ENCODE results near the gene MAP3K20.
"Not testable (repeated sequence)": the region's sequence is repeated elsewhere in the genome, so short reads cannot be mapped to it uniquely, and the experiment has no call there.

The MAP3K20 gene

GRCh38 chr2:173075781-173076580 lies at the start of gene MAP3K20:
TSS of gene MAP3K20 (plus strand) at chr2:173075846. CDS start at chr2:173091032, 15,186 bp downstream.
- ATAC-seq: peak; percentile 59 to 69

DNA sequence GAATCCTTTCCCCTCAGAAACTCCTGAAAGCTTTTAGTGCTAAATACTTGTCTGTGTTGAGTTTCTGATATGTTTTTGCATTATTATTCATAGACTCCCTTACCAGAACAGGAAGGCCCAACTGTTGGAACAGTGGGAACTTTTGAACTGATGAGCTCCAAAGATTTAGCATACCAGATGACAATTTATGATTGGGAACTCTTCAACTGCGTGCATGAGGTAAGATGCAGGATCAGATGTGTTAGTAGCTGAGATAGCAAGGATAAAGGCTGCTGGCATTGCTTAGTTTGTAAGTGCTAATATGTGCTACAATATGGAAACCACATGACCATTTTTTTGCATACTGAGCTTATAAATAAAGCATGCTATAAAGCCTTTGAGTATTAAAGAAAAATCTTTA lies 49.2 kb upstream of the MAP3K20 start:
- no peak for ATAC-seq

- peak; percentile 48 to 61 for ATAC-seq
Measured at GRCh38 chr2:173027181-173028128, 48.2 kb upstream of the MAP3K20 start.

DNA sequence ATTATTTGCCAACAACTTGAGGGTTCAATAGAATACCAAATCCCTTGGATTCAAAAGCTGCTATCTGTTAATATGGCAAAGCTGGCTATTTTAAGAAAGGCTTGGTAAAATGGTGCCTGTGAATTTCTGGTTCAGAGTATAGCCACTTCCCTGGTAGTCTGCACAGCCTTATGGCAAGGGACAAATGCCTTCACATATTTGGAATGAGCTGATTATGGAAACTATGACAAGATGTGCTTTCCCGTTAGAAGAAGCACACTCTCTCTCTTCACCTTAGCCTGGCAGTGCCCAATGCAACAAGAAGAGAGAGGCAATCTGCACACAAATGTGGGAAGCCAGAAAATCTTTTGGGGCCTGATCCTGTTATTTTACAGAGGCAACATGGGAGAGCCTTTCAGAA lies 47.5 kb upstream of the MAP3K20 start:
- no peak for ATAC-seq

DNA sequence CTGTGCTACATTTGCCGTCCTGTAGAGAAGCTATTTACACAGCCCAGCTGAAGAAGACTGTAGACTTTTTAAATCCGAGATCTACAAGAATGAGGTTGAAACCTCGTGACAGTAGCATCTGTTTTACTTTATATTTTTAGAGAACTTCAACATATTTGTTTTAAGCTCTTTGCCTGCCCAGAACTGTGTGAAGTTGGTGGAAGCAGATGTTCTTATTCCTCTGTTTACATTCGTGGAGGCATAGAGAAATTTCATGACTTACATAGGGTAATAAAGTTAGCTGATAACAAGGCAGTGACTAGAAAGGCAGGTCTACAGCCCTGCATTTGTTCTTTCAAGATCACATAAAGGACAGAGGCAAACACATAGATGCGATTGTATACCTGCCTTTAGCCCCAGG lies 47.0 kb upstream of the MAP3K20 start:
- ATAC-seq: no peak

GRCh38 chr2:173030561-173031490 lies 44.8 kb upstream of the MAP3K20 start:
- no peak for ATAC-seq

- no peak for ATAC-seq
Measured at GRCh38 chr2:173032032-173032431, 43.6 kb upstream of the MAP3K20 start.

- ATAC-seq: no peak
Measured at GRCh38 chr2:173033084-173033483, 42.6 kb upstream of the MAP3K20 start.

- no peak for ATAC-seq
Measured at GRCh38 chr2:173034143-173034542, 41.5 kb upstream of the MAP3K20 start.

GRCh38 chr2:173037245-173038120 lies 38.2 kb upstream of the MAP3K20 start:
- no peak for ATAC-seq

DNA sequence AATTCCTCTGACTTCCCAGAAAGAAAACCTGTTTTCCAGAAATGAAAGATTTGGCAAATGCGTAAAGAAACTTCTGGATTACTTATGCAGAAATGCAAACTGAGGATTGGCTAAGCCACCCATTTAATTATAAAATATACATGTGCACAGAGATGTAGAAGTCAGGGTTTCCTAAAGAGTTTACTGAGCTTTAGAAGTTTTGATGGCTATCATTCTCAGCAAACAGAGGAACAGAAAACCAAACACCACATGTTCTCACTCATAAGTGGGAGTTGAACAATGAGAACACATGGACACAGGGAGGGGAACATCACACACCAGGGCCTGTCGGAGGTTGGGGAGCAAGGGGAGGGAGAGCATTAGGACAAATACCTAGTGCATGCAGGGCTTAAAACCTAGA lies 37.4 kb upstream of the MAP3K20 start:
- ATAC-seq: not testable (repeated sequence)

DNA sequence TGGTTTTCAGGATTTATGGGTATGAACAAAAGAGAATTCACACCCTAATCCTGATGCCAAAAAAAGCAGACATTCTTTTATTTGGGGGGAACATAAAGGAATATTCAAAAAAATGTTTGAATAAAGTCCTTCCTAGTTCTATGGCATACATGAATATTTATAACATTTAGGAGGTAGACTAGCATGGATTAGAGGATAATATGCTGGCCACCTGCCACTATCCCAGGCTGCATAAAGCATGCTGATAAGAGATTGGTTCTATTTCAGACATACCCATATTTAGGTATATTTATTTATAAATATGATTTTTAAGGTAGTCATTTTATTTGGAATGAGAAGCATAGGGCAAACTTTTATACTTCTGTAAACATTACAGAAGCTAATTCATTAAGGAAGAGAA lies 34.9 kb upstream of the MAP3K20 start:
- ATAC-seq: no peak

- no peak for ATAC-seq
Measured at GRCh38 chr2:173043476-173043875, 32.2 kb upstream of the MAP3K20 start.

DNA sequence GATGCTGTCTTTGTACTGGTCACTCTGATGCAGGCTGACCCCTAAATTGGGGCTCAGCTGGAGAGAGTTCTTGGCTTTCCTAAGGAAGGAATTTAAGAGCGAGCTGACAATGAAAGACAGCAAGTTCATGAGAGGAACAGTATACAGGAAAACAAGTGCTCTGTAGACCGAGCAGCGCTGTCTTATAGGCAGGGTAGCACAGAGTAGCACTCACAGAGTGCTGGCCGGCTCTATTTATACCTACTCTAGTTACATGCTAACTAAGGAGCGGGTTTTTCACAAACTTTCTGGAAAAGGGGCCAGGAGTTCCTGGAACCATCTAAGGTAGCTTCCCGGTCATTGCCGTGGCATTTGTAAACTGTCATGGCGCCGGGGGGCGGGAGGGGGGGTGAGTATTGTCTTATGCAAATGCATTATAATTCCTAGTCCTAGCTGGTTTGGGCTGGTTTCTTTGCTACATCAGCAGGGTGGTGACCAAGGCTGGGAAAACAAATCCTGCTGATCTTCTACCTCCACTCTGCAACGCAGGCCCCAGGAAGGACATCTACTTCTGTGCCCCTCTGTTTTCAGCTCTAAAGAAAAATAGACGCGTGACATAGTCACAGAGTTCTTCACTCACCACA lies 31.6 kb upstream of the MAP3K20 start:
- no peak for ATAC-seq

GRCh38 chr2:173044686-173045085 lies 31.0 kb upstream of the MAP3K20 start:
- ATAC-seq: no peak

DNA sequence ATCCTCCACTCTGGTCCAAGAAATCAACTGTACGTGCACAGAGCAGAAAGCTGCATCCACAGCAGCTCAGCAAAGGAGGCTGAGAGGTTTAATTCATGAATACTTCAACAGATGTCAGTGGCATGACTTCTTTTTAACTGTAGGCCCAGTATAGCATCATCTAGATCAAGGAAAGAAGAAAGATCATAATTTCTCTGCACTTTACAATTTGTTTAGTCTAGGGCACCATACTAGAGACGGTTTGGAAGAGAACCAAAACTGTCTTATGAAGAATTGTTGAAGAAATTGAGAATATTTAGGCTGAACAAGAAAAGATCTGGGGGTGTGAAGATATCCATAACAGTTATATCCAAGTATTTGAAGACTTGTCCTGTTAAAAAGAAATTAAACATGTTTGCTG lies 30.5 kb upstream of the MAP3K20 start:
- no peak for ATAC-seq

GRCh38 chr2:173048522-173048896 lies 27.1 kb upstream of the MAP3K20 start:
- no peak for ATAC-seq

DNA sequence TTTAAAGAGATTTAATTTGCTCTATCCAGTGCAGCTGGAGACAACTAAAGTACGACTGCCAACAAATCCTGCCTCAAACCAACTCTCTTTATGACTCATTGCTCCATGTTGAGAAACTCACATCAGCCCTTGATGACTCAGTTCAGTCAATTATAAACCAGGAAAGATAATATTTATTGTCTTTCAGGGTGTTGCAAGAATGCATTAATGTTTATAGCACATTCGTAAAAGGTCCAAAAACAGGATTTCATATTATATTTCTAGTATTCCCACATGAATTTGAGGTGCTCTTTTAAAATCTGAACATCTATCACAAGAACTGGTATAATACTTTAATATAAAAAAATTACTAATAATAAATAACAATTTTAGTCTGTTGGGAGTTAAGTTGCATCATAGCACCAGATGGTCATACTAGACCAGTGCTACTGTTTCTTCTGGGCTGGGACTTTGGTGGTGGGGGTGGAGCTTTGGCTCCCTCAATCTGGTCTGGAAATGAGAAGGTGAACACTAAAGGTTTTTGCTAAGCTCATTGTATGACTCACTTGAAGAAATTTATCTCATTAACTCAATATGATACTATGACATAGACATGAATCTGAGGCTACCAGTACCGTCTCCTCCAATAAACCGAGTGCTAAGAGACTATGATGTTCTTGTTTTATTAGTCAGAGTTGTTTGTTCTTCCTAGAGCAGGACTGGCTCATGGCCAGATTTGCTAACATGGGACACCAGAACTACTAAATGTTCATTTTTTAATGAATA lies 26.6 kb upstream of the MAP3K20 start:
- peak; percentile 92 to 97 for ATAC-seq

DNA sequence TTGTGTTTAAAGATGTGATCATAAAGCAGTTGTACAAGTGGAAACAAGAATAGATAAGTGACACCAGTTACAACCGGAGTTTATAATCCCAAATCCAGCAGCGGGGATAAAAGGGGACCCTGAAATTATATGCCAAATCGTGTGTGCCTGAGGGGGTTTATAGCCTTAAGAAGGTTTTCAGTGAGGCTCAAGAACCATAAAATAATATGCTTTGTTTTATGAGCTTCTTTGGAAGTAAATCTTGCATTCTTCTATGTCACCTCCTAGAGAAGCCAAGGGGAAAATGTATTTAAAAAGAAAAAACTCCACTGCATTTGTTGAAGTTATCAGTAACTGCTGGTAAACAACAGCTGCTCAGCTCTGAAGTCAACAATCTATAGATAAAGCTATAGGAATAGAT lies 25.8 kb upstream of the MAP3K20 start:
- ATAC-seq: no peak

DNA sequence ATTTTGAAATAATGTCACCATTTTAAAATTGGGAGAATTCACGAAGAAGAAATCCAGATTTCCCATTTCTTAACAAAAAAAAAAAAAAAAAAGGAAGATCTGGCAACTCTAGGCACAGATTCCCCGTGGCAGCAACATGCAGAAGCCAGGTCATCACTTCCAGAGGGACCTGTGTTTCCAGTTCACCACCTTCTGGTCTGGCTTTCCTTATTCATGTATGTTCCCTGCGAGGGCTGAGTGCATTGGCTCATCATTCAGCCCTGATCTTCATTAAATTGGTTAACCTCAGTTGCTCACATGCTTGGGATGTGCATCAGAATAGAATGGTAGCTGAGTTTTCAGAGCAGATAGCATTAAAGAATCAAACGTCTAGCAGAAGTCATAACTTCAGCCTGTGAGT lies 25.0 kb upstream of the MAP3K20 start:
- no peak for ATAC-seq

All from activated CD4-positive, CD25-positive, alpha-beta regulatory T cell treated with anti-CD3 and anti-CD28 coated beads, Interleukin-2, amount 50 U/mL, for 24 hours (primary cell).